K562 (cell line): ENCODE results near the gene RALB. TPM values are rescaled to one million over a fixed set of nuclear protein-coding genes. Genes with fewer than 3 reads are reported as not detected.

ENCODE experiments used
- ATF1 ChIP-seq, 2 experiments: fragments of 450-650 bp in 1 of 2; IDR thresholded peaks; 2 replicates each; pipeline ENCODE4 v1.6.1; 2016; ENCODE audit warnings: missing compliant biosample characterization in 1 of 2, missing genetic modification characterization in 1 of 2
- COPS2 ChIP-seq: fragments of 450-650 bp; conservative IDR thresholded peaks from 2 replicates; pipeline ENCODE4 v1.6.1; 2016; ENCODE audit warnings: mild to moderate bottlenecking, moderate library complexity
- CTBP1 ChIP-seq: fragments of 450-650 bp; IDR thresholded peaks from 2 replicates; pipeline ENCODE4 v1.6.1; 2016; ENCODE audit warnings: borderline replicate concordance
- CXXC5 ChIP-seq: fragments of 250-450 bp; sonication (Bioruptor Pico); IDR thresholded peaks from 2 replicates; pipeline ENCODE4 v1.8.0; 2022; ENCODE audit warnings: inconsistent platforms, mild to moderate bottlenecking, moderate library complexity
- EGR1 ChIP-seq: fragments of 450-650 bp; conservative IDR thresholded peaks from 2 replicates; pipeline ENCODE4 v1.6.1; 2017; ENCODE audit warnings: mild to moderate bottlenecking
- ELF1 ChIP-seq: fragments of 200-800 bp; sonication (Bioruptor generic); IDR thresholded peaks from 2 replicates; pipeline ENCODE4 v1.6.1; 2016; ENCODE audit warnings: missing genetic modification characterization, missing compliant biosample characterization
- ERF ChIP-seq: fragments of 450-650 bp; formaldehyde crosslinking; IDR thresholded peaks from 2 replicates; pipeline ENCODE4 v1.4.0; 2020; ENCODE audit warnings: mild to moderate bottlenecking, mixed read lengths
- ETV5 ChIP-seq: sonication (generic); formaldehyde crosslinking; IDR thresholded peaks from 2 replicates; pipeline ENCODE4 v1.4.0; 2020; ENCODE audit warnings: low read depth, mild to moderate bottlenecking, missing genetic modification reagents
- HDAC8 ChIP-seq: fragments of 450-650 bp; IDR thresholded peaks from 2 replicates; pipeline ENCODE4 v1.6.1; 2016; ENCODE audit warnings: mild to moderate bottlenecking, missing genetic modification characterization, moderate library complexity, missing compliant biosample characterization
- HMGN3 ChIP-seq: IDR thresholded peaks from 2 replicates; pipeline ENCODE4 v1.6.1; 2011; ENCODE audit warnings: borderline replicate concordance, low read depth, mild to moderate bottlenecking, mixed read lengths, low read length; ENCODE audit not compliant: insufficient read length; ENCODE audit errors: extremely low read depth
- NR2C2 ChIP-seq, 2 experiments: fragments of 200-800 bp in 1 of 2; sonication (Bioruptor generic) in 1 of 2; sonication (generic) in 1 of 2; formaldehyde crosslinking in 1 of 2; IDR thresholded peaks; 2 replicates each; pipeline versions ENCODE4 v1.6.1 to v1.8.0; 2016 to 2022; ENCODE audit warnings: mild to moderate bottlenecking in 1 of 2, missing compliant biosample characterization in 1 of 2, missing genetic modification characterization in 1 of 2, missing genetic modification reagents in 1 of 2
- PTBP1 ChIP-seq: fragments of 200-400 bp; formaldehyde crosslinking; IDR thresholded peaks from 2 replicates; pipeline ENCODE4 v1.6.1; 2017; ENCODE audit warnings: low read depth, low read length
- RAD51 ChIP-seq: fragments of 450-650 bp; IDR thresholded peaks from 2 replicates; pipeline ENCODE4 v1.7.1; 2016; ENCODE audit warnings: low read depth, mild to moderate bottlenecking, borderline replicate concordance
- RBFOX2 ChIP-seq: fragments of 200-400 bp; formaldehyde crosslinking; IDR thresholded peaks from 2 replicates; pipeline ENCODE4 v1.6.1; 2017; ENCODE audit warnings: low read depth, mild to moderate bottlenecking, low read length, moderate library complexity
- SAFB2 ChIP-seq: fragments of 200-400 bp; formaldehyde crosslinking; IDR thresholded peaks from 2 replicates; pipeline ENCODE4 v1.6.1; 2018; ENCODE audit warnings: borderline replicate concordance, low read length, low read depth, moderate library complexity; ENCODE audit not compliant: severe bottlenecking
- SMAD4 ChIP-seq: fragments of 250-450 bp; sonication (Bioruptor Pico); conservative IDR thresholded peaks from 2 replicates; pipeline ENCODE4 v1.8.0; 2021; ENCODE audit warnings: inconsistent platforms, mild to moderate bottlenecking, moderate library complexity
- ZNF121 ChIP-seq: sonication (generic); formaldehyde crosslinking; conservative IDR thresholded peaks from 2 replicates; pipeline ENCODE4 v1.8.0; 2022; ENCODE audit warnings: missing genetic modification reagents
- ZNF431 ChIP-seq: sonication (generic); formaldehyde crosslinking; IDR thresholded peaks from 2 replicates; pipeline ENCODE4 v1.8.0; 2022; ENCODE audit warnings: mild to moderate bottlenecking, missing genetic modification reagents
- polyA plus RNA-seq, 8 experiments: library from polyadenylated mRNA; depleted of rRNA in 4 of 8; stranded (reverse) in 5 of 8; unstranded in 3 of 8; fragments of >200 nt; fragmentation: Nextera tagmentation in 2 of 8; fragmentation: Illumina TruSeq in 1 of 8; extraction: Ambion mirVana in 2 of 8; extraction: Trizol in 1 of 8; gene quantifications; 2 replicates each; pipeline versions ENCODE4 v1.2.1 to v1.2.3, GENCODE V29; 2011 to 2014; ENCODE audit warnings: inconsistent platforms in 1 of 8, missing spikeins in 1 of 8
- total RNA-seq, 7 experiments: library from RNA; depleted of rRNA in 6 of 7; stranded (reverse); fragments of >200 nt in 6 of 7; fragmentation: Illumina TruSeq in 2 of 7; extraction: Trizol in 2 of 7; gene quantifications; 2 replicates each; pipeline versions ENCODE4 v1.2.1 to v1.2.3, GENCODE V29; 2011 to 2021; ENCODE audit warnings: low replicate concordance in 1 of 7
- TF ChIP-seq, protein P1 (sequence below): sonication (generic); IDR thresholded peaks from 2 replicates; pipeline ENCODE4 v1.6.1; 2016
- TF ChIP-seq, protein P2 (sequence below), 3 experiments: IDR thresholded peaks in 2 of 3; conservative IDR thresholded peaks in 1 of 3; 2 replicates each; pipeline ENCODE4 v1.5.1; 2011 to 2012; ENCODE audit warnings: low read length in 3 of 3, mild to moderate bottlenecking in 3 of 3, control low read depth in 2 of 3, improper control_type of control experiment in 1 of 3, inconsistent platforms in 1 of 3, low read depth in 1 of 3, mixed read lengths in 1 of 3, moderate library complexity in 1 of 3; ENCODE audit not compliant: insufficient read depth in 2 of 3
- TF ChIP-seq, protein P3 (sequence below): sonication (generic); formaldehyde crosslinking; IDR thresholded peaks from 2 replicates; pipeline ENCODE4 v1.8.0; 2023; ENCODE audit warnings: mild to moderate bottlenecking, missing genetic modification reagents

Gene RALB
- total and polyA plus RNA-seq, 9 of the 15 experiments (the other 6 are each of a cell fraction or from before 2014, with no cell fraction given), result 14.8 to 65.6 (median 38.4) TPM

DNA sequence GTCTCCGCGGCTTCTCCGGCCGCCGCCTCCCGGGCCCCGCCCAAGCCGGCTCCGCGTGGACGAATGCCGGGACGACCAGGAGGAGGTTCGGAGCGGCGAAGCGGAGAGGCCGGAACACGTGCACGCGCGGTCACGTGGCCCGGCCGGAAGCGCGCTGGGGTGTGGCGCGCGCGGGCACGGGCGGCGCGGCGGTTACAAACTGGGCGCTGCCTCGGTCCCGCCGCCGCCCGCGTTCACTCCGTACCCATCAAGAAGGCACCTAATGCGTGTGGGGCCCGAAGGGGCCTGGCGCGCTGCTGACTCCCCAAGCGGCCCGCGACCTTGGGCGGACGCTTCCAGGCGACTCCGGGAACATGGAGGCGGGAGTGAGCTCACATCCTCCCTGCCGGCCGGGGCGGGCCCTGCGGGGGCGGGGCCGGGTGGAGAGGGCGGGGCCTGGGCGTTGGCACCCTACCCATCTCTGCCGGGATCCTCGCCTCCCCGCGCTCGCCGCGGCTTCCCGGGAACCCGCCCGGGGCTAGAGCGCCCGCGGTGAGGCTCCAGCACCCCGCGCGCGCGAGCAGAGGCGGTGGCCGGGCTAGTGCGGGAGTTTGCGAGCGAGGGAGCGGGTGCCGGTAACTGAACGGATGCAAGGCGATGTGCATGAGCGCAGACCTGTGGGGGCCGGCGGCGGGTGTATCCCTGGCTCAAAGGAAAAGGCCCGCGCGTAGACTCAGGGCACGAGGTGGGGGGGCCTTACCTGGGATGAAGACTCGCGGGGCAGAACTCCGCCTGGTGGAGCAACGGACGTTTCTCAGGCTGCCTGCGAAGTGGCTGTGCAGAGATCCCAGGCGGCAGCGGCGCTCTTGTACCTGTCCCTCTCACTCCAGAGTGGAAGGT, 29.4 kb upstream of the RALB start, which contains the start of gene TMEM185B (continued):
- peak; percentile 80; the same call in 1 of the 2 replicates for TF ChIP-seq ERF (CRISPR knock-in tag)
- TF ChIP-seq, protein P1, sequence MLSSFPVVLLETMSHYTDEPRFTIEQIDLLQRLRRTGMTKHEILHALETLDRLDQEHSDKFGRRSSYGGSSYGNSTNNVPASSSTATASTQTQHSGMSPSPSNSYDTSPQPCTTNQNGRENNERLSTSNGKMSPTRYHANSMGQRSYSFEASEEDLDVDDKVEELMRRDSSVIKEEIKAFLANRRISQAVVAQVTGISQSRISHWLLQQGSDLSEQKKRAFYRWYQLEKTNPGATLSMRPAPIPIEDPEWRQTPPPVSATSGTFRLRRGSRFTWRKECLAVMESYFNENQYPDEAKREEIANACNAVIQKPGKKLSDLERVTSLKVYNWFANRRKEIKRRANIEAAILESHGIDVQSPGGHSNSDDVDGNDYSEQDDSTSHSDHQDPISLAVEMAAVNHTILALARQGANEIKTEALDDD, result no peak
- TF ChIP-seq SAFB2, result no peak
- no peak for TF ChIP-seq COPS2
- peak; percentile 79 for TF ChIP-seq EGR1
- TF ChIP-seq NR2C2 (CRISPR knock-in tag; IDR thresholded peaks at IDR 0.05), result peak; percentile 62; the same call in 1 of the 2 replicates
- peak; percentile 82 for TF ChIP-seq NR2C2 (tag; IDR thresholded peaks at IDR 0.05)
- TF ChIP-seq HMGN3, result peak; percentile 0
- TF ChIP-seq, protein P2, sequence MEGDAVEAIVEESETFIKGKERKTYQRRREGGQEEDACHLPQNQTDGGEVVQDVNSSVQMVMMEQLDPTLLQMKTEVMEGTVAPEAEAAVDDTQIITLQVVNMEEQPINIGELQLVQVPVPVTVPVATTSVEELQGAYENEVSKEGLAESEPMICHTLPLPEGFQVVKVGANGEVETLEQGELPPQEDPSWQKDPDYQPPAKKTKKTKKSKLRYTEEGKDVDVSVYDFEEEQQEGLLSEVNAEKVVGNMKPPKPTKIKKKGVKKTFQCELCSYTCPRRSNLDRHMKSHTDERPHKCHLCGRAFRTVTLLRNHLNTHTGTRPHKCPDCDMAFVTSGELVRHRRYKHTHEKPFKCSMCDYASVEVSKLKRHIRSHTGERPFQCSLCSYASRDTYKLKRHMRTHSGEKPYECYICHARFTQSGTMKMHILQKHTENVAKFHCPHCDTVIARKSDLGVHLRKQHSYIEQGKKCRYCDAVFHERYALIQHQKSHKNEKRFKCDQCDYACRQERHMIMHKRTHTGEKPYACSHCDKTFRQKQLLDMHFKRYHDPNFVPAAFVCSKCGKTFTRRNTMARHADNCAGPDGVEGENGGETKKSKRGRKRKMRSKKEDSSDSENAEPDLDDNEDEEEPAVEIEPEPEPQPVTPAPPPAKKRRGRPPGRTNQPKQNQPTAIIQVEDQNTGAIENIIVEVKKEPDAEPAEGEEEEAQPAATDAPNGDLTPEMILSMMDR (IDR thresholded peaks at IDR 0.05 in 2 of 3, conservative IDR thresholded peaks at IDR 0.05 in 1 of 3; ENCODE audit: insufficient read depth in 2 of 3, low read depth in 1 of 3, low read length in 3 of 3), result peak in 2 of 3 experiments; percentile 33 to 49; a peak in 4 of 6 replicates
- TF ChIP-seq ETV5 (CRISPR knock-in tag), result peak; percentile 96
- TF ChIP-seq HDAC8, result peak; percentile 87; the same call in 1 of the 2 replicates
- peak; percentile 92 for TF ChIP-seq CTBP1
- peak; percentile 97 for TF ChIP-seq CXXC5 (CRISPR knock-in tag)
- TF ChIP-seq, protein P3, sequence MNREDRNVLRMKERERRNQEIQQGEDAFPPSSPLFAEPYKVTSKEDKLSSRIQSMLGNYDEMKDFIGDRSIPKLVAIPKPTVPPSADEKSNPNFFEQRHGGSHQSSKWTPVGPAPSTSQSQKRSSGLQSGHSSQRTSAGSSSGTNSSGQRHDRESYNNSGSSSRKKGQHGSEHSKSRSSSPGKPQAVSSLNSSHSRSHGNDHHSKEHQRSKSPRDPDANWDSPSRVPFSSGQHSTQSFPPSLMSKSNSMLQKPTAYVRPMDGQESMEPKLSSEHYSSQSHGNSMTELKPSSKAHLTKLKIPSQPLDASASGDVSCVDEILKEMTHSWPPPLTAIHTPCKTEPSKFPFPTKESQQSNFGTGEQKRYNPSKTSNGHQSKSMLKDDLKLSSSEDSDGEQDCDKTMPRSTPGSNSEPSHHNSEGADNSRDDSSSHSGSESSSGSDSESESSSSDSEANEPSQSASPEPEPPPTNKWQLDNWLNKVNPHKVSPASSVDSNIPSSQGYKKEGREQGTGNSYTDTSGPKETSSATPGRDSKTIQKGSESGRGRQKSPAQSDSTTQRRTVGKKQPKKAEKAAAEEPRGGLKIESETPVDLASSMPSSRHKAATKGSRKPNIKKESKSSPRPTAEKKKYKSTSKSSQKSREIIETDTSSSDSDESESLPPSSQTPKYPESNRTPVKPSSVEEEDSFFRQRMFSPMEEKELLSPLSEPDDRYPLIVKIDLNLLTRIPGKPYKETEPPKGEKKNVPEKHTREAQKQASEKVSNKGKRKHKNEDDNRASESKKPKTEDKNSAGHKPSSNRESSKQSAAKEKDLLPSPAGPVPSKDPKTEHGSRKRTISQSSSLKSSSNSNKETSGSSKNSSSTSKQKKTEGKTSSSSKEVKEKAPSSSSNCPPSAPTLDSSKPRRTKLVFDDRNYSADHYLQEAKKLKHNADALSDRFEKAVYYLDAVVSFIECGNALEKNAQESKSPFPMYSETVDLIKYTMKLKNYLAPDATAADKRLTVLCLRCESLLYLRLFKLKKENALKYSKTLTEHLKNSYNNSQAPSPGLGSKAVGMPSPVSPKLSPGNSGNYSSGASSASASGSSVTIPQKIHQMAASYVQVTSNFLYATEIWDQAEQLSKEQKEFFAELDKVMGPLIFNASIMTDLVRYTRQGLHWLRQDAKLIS (CRISPR knock-in tag), result no peak
- TF ChIP-seq SMAD4, result peak; percentile 80
- TF ChIP-seq ZNF121 (CRISPR knock-in tag), result no peak
- TF ChIP-seq ATF1 (CRISPR knock-in tag; IDR thresholded peaks at IDR 0.05), result no peak
- TF ChIP-seq ATF1 (tag; IDR thresholded peaks at IDR 0.05), result peak; percentile 85
- peak; percentile 90 for TF ChIP-seq ZNF431 (CRISPR knock-in tag)
- peak; percentile 91 for TF ChIP-seq ELF1 (tag)
- TF ChIP-seq RBFOX2, result peak; percentile 95
- no peak for TF ChIP-seq PTBP1
- peak; percentile 60 for TF ChIP-seq RAD51
